A549 (cell line): ENCODE results near the gene KLF6. TPM values are rescaled to one million over a fixed set of nuclear protein-coding genes. Genes with fewer than 3 reads are reported as not detected.

Experiments
- ATAC-seq, 2 experiments: fragments of 200-7000 bp in 1 of 2; fragments of >200 bp in 1 of 2; cut with Nextera tagmentation in 1 of 2; cut with Tn5 transposase in 1 of 2; 3 replicates each; pipeline versions ENCODE4 v1.8.0 to v1.9.1; 2018 to 2020; ENCODE audit warnings: mild to moderate bottlenecking in 1 of 2, moderate library complexity in 1 of 2
- CTCF ChIA-PET: fragments of 300-600 bp; sonication (Branson Sonifier 250); formaldehyde crosslinking; extraction: SDS; loops from one replicate; lab custom pipeline; 2021; ENCODE audit warnings: antibody characterized with exemption, inconsistent platforms; lab: Yijun Ruan, JAX
- POLR2A ChIA-PET: fragments of 350-600 bp; formaldehyde crosslinking; extraction: SDS; loops from one replicate; lab custom pipeline; 2021; ENCODE audit warnings: antibody characterized with exemption, inconsistent platforms; lab: Yijun Ruan, JAX
- DNase-seq, 2 experiments: peaks; one replicate each; pipeline versions ENCODE4 v3.0.0 to v3.0.0-alpha.2; 2011 to 2016; ENCODE audit warnings: low read depth in 1 of 2, low spot score in 1 of 2
- FAIRE-seq: peaks from 2 replicates; lab custom pipeline; 2011; peaks lifted over from hg19 to GRCh38; lab: Jason Lieb, UNC
- H3K27ac ChIP-seq, 2 experiments: fragments of >200 bp; sonication (Bioruptor Twin); formaldehyde crosslinking; 3 replicates each; pipeline ENCODE4 v1.5.1; 2016 to 2017
- H3K4me1 ChIP-seq: fragments of >200 bp; sonication (Bioruptor Twin); formaldehyde crosslinking; 3 replicates; pipeline ENCODE4 v1.6.1; 2016
- H3K4me2 ChIP-seq: fragments of >200 bp; sonication (Bioruptor Twin); formaldehyde crosslinking; 3 replicates; pipeline ENCODE4 v1.6.1; 2016
- H3K4me3 ChIP-seq: fragments of >200 bp; sonication (Bioruptor Twin); formaldehyde crosslinking; 3 replicates; pipeline ENCODE4 v1.5.1; 2016
- H3K9me3 ChIP-seq: fragments of >200 bp; sonication (Bioruptor Twin); formaldehyde crosslinking; 3 replicates; pipeline ENCODE4 v1.6.1; 2016
- E2F6 ChIP-seq: IDR thresholded peaks from 2 replicates; pipeline ENCODE4 v1.6.1; 2012; ENCODE audit warnings: low read depth, borderline replicate concordance
- ELK1 ChIP-seq: fragments of 150-350 bp; IDR thresholded peaks from 2 replicates; pipeline ENCODE4 v1.6.1; 2014; ENCODE audit warnings: low read depth, mild to moderate bottlenecking, low read length
- ESRRA ChIP-seq: fragments of 150-350 bp; IDR thresholded peaks from 2 replicates; pipeline ENCODE4 v1.6.1; 2014; ENCODE audit warnings: mild to moderate bottlenecking, low read length, borderline replicate concordance
- FOSB ChIP-seq: fragments of 250-450 bp; sonication (Bioruptor Pico); IDR thresholded peaks from 2 replicates; pipeline ENCODE4 v1.5.0; 2020; ENCODE audit warnings: mild to moderate bottlenecking, moderate library complexity
- FOXS1 ChIP-seq: fragments of 250-450 bp; sonication (Bioruptor Pico); IDR thresholded peaks from 2 replicates; pipeline ENCODE4 v1.5.0; 2020; ENCODE audit warnings: mild to moderate bottlenecking, moderate library complexity
- GATA3 ChIP-seq: IDR thresholded peaks from 2 replicates; pipeline ENCODE4 v1.6.1; 2012; ENCODE audit warnings: borderline replicate concordance
- HOXA7 ChIP-seq: fragments of 250-450 bp; sonication (Bioruptor Pico); IDR thresholded peaks from 2 replicates; pipeline ENCODE4 v1.5.0; 2020; ENCODE audit warnings: mild to moderate bottlenecking, moderate library complexity
- HOXB13 ChIP-seq: fragments of 250-450 bp; sonication (Bioruptor Pico); IDR thresholded peaks from 2 replicates; pipeline ENCODE4 v1.5.0; 2020; ENCODE audit warnings: low read depth, mild to moderate bottlenecking, moderate library complexity
- JUN ChIP-seq, 2 experiments: fragments of >200 bp; sonication (Bioruptor Twin); formaldehyde crosslinking; IDR thresholded peaks; 2 replicates in 1 of 2; 3 replicates in 1 of 2; pipeline ENCODE4 v1.6.1; 2016 to 2017
- JUNB ChIP-seq: fragments of >200 bp; sonication (Bioruptor Twin); formaldehyde crosslinking; IDR thresholded peaks from 2 replicates; pipeline ENCODE4 v1.6.1; 2016
- POLR2AphosphoS2 ChIP-seq: conservative IDR thresholded peaks from 2 replicates; pipeline ENCODE4 v1.6.1; 2012; ENCODE audit warnings: low read length, improper control_type of control experiment, inconsistent platforms
- RAD21 ChIP-seq, 2 experiments: fragments of >200 bp in 1 of 2; sonication (Bioruptor Twin) in 1 of 2; formaldehyde crosslinking in 1 of 2; IDR thresholded peaks in 1 of 2; conservative IDR thresholded peaks in 1 of 2; 2 replicates in 1 of 2; 3 replicates in 1 of 2; pipeline ENCODE4 v1.6.1; 2012 to 2018; ENCODE audit warnings: inconsistent platforms in 1 of 2
- RFX5 ChIP-seq: fragments of 450-650 bp; IDR thresholded peaks from 2 replicates; pipeline ENCODE4 v1.7.1; 2014; ENCODE audit warnings: antibody characterized with exemption, mild to moderate bottlenecking, moderate library complexity
- TP53 ChIP-seq: fragments of 250-450 bp; sonication (Bioruptor Pico); IDR thresholded peaks from 2 replicates; pipeline ENCODE4 v1.5.0; 2021; ENCODE audit warnings: mild to moderate bottlenecking, moderate library complexity
- USF2 ChIP-seq: fragments of 450-650 bp; IDR thresholded peaks from 2 replicates; pipeline ENCODE4 v1.6.1; 2014; ENCODE audit warnings: antibody characterized with exemption
- ZNF302 ChIP-seq: fragments of 250-450 bp; sonication (Bioruptor Pico); IDR thresholded peaks from 2 replicates; pipeline ENCODE4 v1.9.0; 2021; ENCODE audit warnings: inconsistent platforms, mild to moderate bottlenecking, moderate library complexity
- WGBS: methylation state at CpG from one replicate; pipeline ENCODE4 v1.1.6; 2017; ENCODE audit errors: missing lambda C conversion rate; 5-methylcytosine and 5-hydroxymethylcytosine counted together
- polyA plus RNA-seq, 4 experiments: library from polyadenylated mRNA; depleted of rRNA in 3 of 4; stranded (reverse); fragments of >200 nt; fragmentation: RNase III in 1 of 4; extraction: RNeasy Plus Mini Kit Qiagen cat#74134 plus additional on column Dnase treatment in 1 of 4; gene quantifications; 2 replicates in 3 of 4; 3 replicates in 1 of 4; pipeline ENCODE4 v1.2.3, GENCODE V29; 2011 to 2017

The KLF6 gene
- polyA plus RNA-seq, 2 of the 4 experiments (the other 2 are of a cell fraction): 31.9 to 86.8 TPM

- Histone ChIP-seq H3K4me3 (peak overlapping the region; percentile 77), H3K4me2 (peak overlapping the region; percentile 83), H3K9me3 (no peaks in the 10 kb centered on the region), H3K27ac (peak overlapping the region; percentile 95 to 98; a peak in 4 of 6 replicates), H3K4me1 (peaks cover 63% of the 10 kb centered on the region)
- FAIRE-seq: no peak
- no peak for DNase-seq
- WGBS: 84% methylated on average over 16 of the region's 16 CpGs
- ATAC-seq: no peak
- TF ChIP-seq FOXS1 (CRISPR knock-in tag) (no peak), ESRRA (no peak), RFX5 (no peak), RAD21 (conservative IDR thresholded peaks at IDR 0.05 in 1 of 2, IDR thresholded peaks at IDR 0.05 in 1 of 2) (no peak), POLR2AphosphoS2 (0 out of 2 replicates have a peak, but pooled peaks have one; percentile 14), USF2 (peak; percentile 35; the same call in 1 of the 2 replicates)
- CTCF ChIA-PET: interaction anchor here (0.7 to 1.5 kb wide), 7 partner anchors 43 to 990 kb away, joined by 3 to 6 read pairs (median 3); no protein-coding TSS in a partner anchor
- POLR2A ChIA-PET: interaction anchor here (0.9 to 1.1 kb wide), 3 partner anchors 20 to 72 kb away, joined by 3 to 6 read pairs (median 3); no protein-coding TSS in a partner anchor
These were observed 4.1 kb downstream of the KLF6 start for GRCh38 chr10:3780771-3781467.

GRCh38 chr10:3780021-3780770 lies 4.8 kb downstream of the KLF6 start:
- POLR2A ChIA-PET: interaction anchor here (0.9 to 1.0 kb wide), 2 partner anchors 20 to 72 kb away, joined by 3 read pairs; no protein-coding TSS in a partner anchor
- peaks cover 71% of the 10 kb centered on the region for H3K4me1 ChIP-seq

GRCh38 chr10:3779158-3779741 lies 5.8 kb downstream of the KLF6 start:
- no peak for FAIRE-seq
- Histone ChIP-seq H3K4me1 (peaks cover 75% of the 10 kb centered on the region), H3K4me2 (peak overlapping the region; percentile 83), H3K4me3 (no peak overlapping the region; the same call in 2 of the 3 replicates), H3K9me3 (no peaks in the 10 kb centered on the region), H3K27ac (peak overlapping the region in 1 of 2 experiments; percentile 95; a peak in 2 of 6 replicates)
- ChIA-PET POLR2A (interaction anchor here (1.5 kb wide), 1 partner anchor 582 kb away, joined by 3 read pairs; no protein-coding TSS in a partner anchor), CTCF (interaction anchor here (1.0 kb wide), 1 partner anchor 582 kb away, joined by 3 read pairs; no protein-coding TSS in a partner anchor)
- DNase-seq: no peak
- WGBS: 93% methylated on average over 14 of the region's 14 CpGs
- ATAC-seq: no peak
- TF ChIP-seq JUN (IDR thresholded peaks at IDR 0.05) (0 out of 5 replicates have a peak, but pooled peaks of 1 of the 2 experiments have one; percentile 16), USF2 (no peak)

More at GRCh38 chr10:3780021-3780770, 4.8 kb downstream of the KLF6 start:
- no peak for DNase-seq
- H3K4me2 ChIP-seq: peak overlapping the region; percentile 83
- 70% methylated on average over 17 of the region's 17 CpGs for WGBS
- H3K4me3 ChIP-seq: peak overlapping the region; percentile 77; the same call in 2 of the 3 replicates
- CTCF ChIA-PET: interaction anchor here (0.7 to 1.5 kb wide), 3 partner anchors 540 to 991 kb away, joined by 3 to 4 read pairs (median 3); no protein-coding TSS in a partner anchor
- no peak for ATAC-seq
- FAIRE-seq: no peak
- H3K9me3 ChIP-seq: no peaks in the 10 kb centered on the region
- peak overlapping the region in 1 of 2 experiments; percentile 95; a peak in 4 of 6 replicates for H3K27ac ChIP-seq
- TF ChIP-seq GATA3: no peak
- TF ChIP-seq ZNF302 (CRISPR knock-in tag): no peak
- TF ChIP-seq POLR2AphosphoS2: 0 out of 2 replicates have a peak, but pooled peaks have one; percentile 83

- FAIRE-seq: no peak
- no peak overlapping the region for H3K4me3 ChIP-seq
- peak overlapping the region in 1 of 2 experiments; percentile 24; a peak in 1 of 6 replicates for H3K27ac ChIP-seq
- WGBS: 84% methylated on average over 3 of the region's 3 CpGs
- ChIA-PET POLR2A (interaction anchor here (0.9 to 1.5 kb wide), 2 partner anchors 32 to 581 kb away, joined by 3 to 4 read pairs; no protein-coding TSS in a partner anchor), CTCF (interaction anchor here (0.8 to 1.0 kb wide), 2 partner anchors 273 to 581 kb away, joined by 3 read pairs; no protein-coding TSS in a partner anchor)
- no peak for ATAC-seq
- peak overlapping the region; percentile 83 for H3K4me2 ChIP-seq
- no peaks in the 10 kb centered on the region for H3K9me3 ChIP-seq
- H3K4me1 ChIP-seq: peaks cover 75% of the 10 kb centered on the region
- TF ChIP-seq ELK1: no peak
- TF ChIP-seq GATA3: no peak
- TF ChIP-seq E2F6: no peak
- TF ChIP-seq POLR2AphosphoS2: peak; percentile 81; the same call in 1 of the 2 replicates
- no peak for TF ChIP-seq FOXS1 (CRISPR knock-in tag)
- no peak for TF ChIP-seq JUNB
- TF ChIP-seq TP53 (CRISPR knock-in tag): 0 out of 2 replicates have a peak, but pooled peaks have one; percentile 16
- peak; percentile 25; the same call in 1 of the 2 replicates for TF ChIP-seq HOXA7
- TF ChIP-seq HOXB13 (CRISPR knock-in tag): no peak
- peak; percentile 75; the same call in 1 of the 2 replicates for TF ChIP-seq FOSB (CRISPR knock-in tag)
- no peak for DNase-seq
These were observed 6.3 kb downstream of the KLF6 start for GRCh38 chr10:3778692-3779157.
